B cell (primary cell): ENCODE results near the gene SEMA3G. TPM values are rescaled to one million over a fixed set of nuclear protein-coding genes. Genes with fewer than 3 reads are reported as not detected.

Experiments used
- ATAC-seq: fragments of 200-7000 bp; cut with Tn5 transposase; one replicate; pipeline ENCODE4 v1.10.0; 2021; ENCODE audit warnings: low read depth, mild to moderate bottlenecking, moderate number of reproducible peaks, moderate library complexity
- CTCF ChIA-PET: fragments of 350-600 bp; sonication (Branson Sonifier 250); formaldehyde crosslinking; loops from one replicate; lab custom pipeline; 2021; ENCODE audit warnings: antibody characterized with exemption, inconsistent platforms; lab: Charles Lee
- POLR2A ChIA-PET: fragments of 350-600 bp; sonication (Branson Sonifier 250); formaldehyde crosslinking; loops from one replicate; lab custom pipeline; 2021; ENCODE audit warnings: antibody characterized with exemption; lab: Charles Lee
- DNase-seq: peaks from one replicate; pipeline ENCODE4 v3.0.0; 2013
- H2AFZ ChIP-seq: 2 replicates; pipeline ENCODE4 v1.6.1; 2012; ENCODE audit warnings: mild to moderate bottlenecking, low read depth, low read length; ENCODE audit not compliant: insufficient read depth, poor library complexity, severe bottlenecking
- H3K27ac ChIP-seq, 2 donors: 1 replicate in 1 of 2; 2 replicates in 1 of 2; pipeline ENCODE4 v1.5.1; 2012 to 2013; ENCODE audit warnings: low read length in 2 of 2, mild to moderate bottlenecking in 2 of 2, moderate library complexity in 1 of 2
- H3K27me3 ChIP-seq, 4 experiments: fragments of 200-600 bp in 1 of 4; sonication (generic) in 1 of 4; replicated peaks in 1 of 4; 1 replicate in 2 of 4; 2 replicates in 2 of 4; pipeline versions ENCODE4 v1.6.1 to v1.7.0; 2013 to 2016; ENCODE audit warnings: low read length in 3 of 4, mild to moderate bottlenecking in 2 of 4, mixed read lengths in 1 of 4, moderate library complexity in 1 of 4; ENCODE audit not compliant: insufficient read depth in 4 of 4, control insufficient read depth in 3 of 4; ENCODE audit errors: control extremely low read depth in 1 of 4
- H3K36me3 ChIP-seq, 2 experiments: replicated peaks in 1 of 2; 1 replicate in 1 of 2; 2 replicates in 1 of 2; pipeline versions ENCODE4 v1.6.1 to v1.7.1; 2013; ENCODE audit warnings: low read length in 1 of 2; ENCODE audit not compliant: insufficient read depth in 2 of 2, control insufficient read depth in 1 of 2; ENCODE audit errors: control extremely low read depth in 1 of 2, extremely low read depth in 1 of 2
- H3K4me1 ChIP-seq, 2 donors: fragments of 200-600 bp in 1 of 2; sonication (generic) in 1 of 2; 1 replicate in 1 of 2; 2 replicates in 1 of 2; pipeline versions ENCODE4 v1.5.1 to v1.6.1; 2013 to 2017; ENCODE audit warnings: low read length in 2 of 2; ENCODE audit not compliant: control insufficient read depth in 2 of 2, insufficient read depth in 2 of 2
- H3K4me2 ChIP-seq: replicated peaks from 2 replicates; pipeline ENCODE3; 2012; ENCODE audit warnings: mild to moderate bottlenecking, low read depth, low read length; ENCODE audit not compliant: poor library complexity, severe bottlenecking
- H3K4me3 ChIP-seq, 5 experiments: fragments of 200-600 bp in 1 of 5; sonication (generic) in 1 of 5; 1 replicate in 3 of 5; 2 replicates in 2 of 5; pipeline versions ENCODE4 v1.5.1 to v1.7.0; 2011 to 2016; ENCODE audit warnings: low read length in 4 of 5, mild to moderate bottlenecking in 4 of 5, low read depth in 2 of 5, control low read depth in 1 of 5, moderate library complexity in 1 of 5; ENCODE audit not compliant: insufficient read depth in 1 of 5; ENCODE audit errors: control extremely low read depth in 1 of 5, extremely low read depth in 1 of 5
- H3K79me2 ChIP-seq: fragments of 200-600 bp; sonication (generic); one replicate; pipeline ENCODE4 v1.6.0; 2016; ENCODE audit warnings: low read length; ENCODE audit not compliant: control insufficient read depth, insufficient read depth
- H3K9ac ChIP-seq: fragments of 200-600 bp; sonication (generic); 2 replicates; pipeline ENCODE4 v1.6.1; 2017; ENCODE audit warnings: mild to moderate bottlenecking, low read length, moderate library complexity
- H3K9me3 ChIP-seq, 3 donors: one replicate each; pipeline versions ENCODE4 v1.6.1 to v1.7.1; 2013; ENCODE audit warnings: low read length in 2 of 3; ENCODE audit not compliant: control insufficient read depth in 2 of 3, insufficient read depth in 1 of 3; ENCODE audit errors: control extremely low read depth in 1 of 3
- H4K20me1 ChIP-seq: 2 replicates; pipeline ENCODE4 v1.6.0; 2012; ENCODE audit warnings: mild to moderate bottlenecking, low read length; ENCODE audit not compliant: insufficient read depth, control insufficient read depth, poor library complexity, severe bottlenecking
- H3K27ac Mint-ChIP-seq: one replicate; pipeline ENCODE4 v1.8.0; 2021; ENCODE audit warnings: mixed read lengths
- H3K27me3 Mint-ChIP-seq: one replicate; pipeline ENCODE4 v1.8.0; 2021; ENCODE audit warnings: mixed read lengths
- H3K4me1 Mint-ChIP-seq: one replicate; pipeline ENCODE4 v1.8.0; 2021; ENCODE audit warnings: mixed read lengths
- H3K4me3 Mint-ChIP-seq: one replicate; pipeline ENCODE4 v1.8.0; 2021; ENCODE audit warnings: mixed read lengths
- H3K9me3 Mint-ChIP-seq: one replicate; pipeline ENCODE4 v1.8.0; 2022; ENCODE audit warnings: mixed read lengths; ENCODE audit not compliant: insufficient read depth
- CTCF ChIP-seq: fragments of 200-600 bp; IDR thresholded peaks from one replicate; pipeline ENCODE4 v1.8.0; 2022; ENCODE audit warnings: antibody characterized with exemption, mild to moderate bottlenecking
- EZH2 ChIP-seq: IDR thresholded peaks from 2 replicates; pipeline ENCODE4 v1.6.1; 2012; ENCODE audit warnings: borderline replicate concordance, low read depth, mild to moderate bottlenecking, moderate library complexity, low read length; ENCODE audit not compliant: insufficient read depth, poor library complexity, severe bottlenecking
- WGBS: methylation state at CpG from one replicate; pipeline ENCODE4 v1.1.5; 2013; ENCODE audit warnings: missing lambda C conversion rate; ENCODE audit not compliant: insufficient coverage; 5-methylcytosine and 5-hydroxymethylcytosine counted together
- intact Hi-C: fragments of 100-400 bp; cut with micrococcal nuclease; formaldehyde crosslinking; loops from one replicate; pipeline ENCODE4 v1.10.0; 2022
- polyA plus RNA-seq: library from polyadenylated mRNA; depleted of rRNA; stranded (reverse); fragments of >200 nt; gene quantifications from 2 replicates; pipeline ENCODE4 v1.2.3, GENCODE V29; 2012
- total RNA-seq, 2 donors: library from RNA; stranded (reverse); fragments of 120-200 nt in 1 of 2; gene quantifications; 1 replicate in 1 of 2; 2 replicates in 1 of 2; pipeline versions ENCODE4 v1.2.3 to v1.2.4, GENCODE V29; 2013 to 2022

Gene SEMA3G
- total and polyA plus RNA-seq, 2 donors (not counting 1 experiment from before 2014, with no cell fraction given), result 0.10 to 0.42 TPM

DNA sequence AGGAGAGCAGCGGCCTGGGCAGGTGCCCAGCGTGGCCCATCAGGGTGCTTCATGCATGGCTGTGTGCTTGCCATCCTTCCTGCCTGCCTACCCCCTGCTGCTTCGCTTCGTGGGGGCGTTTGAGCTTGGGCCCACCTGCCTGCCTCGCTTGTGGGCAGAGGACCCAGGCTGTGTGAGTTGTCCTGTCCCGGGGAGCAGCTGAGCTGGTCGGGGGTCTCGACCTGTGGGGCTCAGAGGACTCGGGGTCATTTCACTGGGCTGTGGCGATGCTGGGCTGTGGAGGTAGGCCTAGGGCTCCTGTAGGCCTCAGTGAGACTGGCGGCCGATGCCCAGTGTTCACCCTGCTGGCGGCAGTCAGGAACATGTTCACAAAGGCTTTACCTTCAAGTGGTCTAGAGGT is 38.2 kb upstream of the SEMA3G start:
- ATAC-seq, result no peak
- Mint-ChIP-seq H3K27ac (no peak overlapping the region), H3K4me3 (no peak overlapping the region), H3K9me3 (no peaks in the 10 kb centered on the region), H3K4me1 (no peaks in the 10 kb centered on the region), H3K27me3 (no peaks in the 10 kb centered on the region)
- H3K4me3 ChIP-seq, result no peak overlapping the region
- no peaks in the 10 kb centered on the region for H3K9me3 ChIP-seq
- H3K36me3 ChIP-seq, result peaks cover 2 to 68% of the 10 kb centered on the region in 2 experiments
- H3K9ac ChIP-seq, result no peak overlapping the region
- 91% methylated on average over 14 of the region's 14 CpGs for WGBS
- intact Hi-C loops, result no loop called here
- no peak overlapping the region for H2AFZ ChIP-seq
- no peak overlapping the region for H3K4me2 ChIP-seq
- no peak overlapping the region for H3K27ac ChIP-seq
- no peak for DNase-seq
- H3K27me3 ChIP-seq, result no peaks in the 10 kb centered on the region
- H4K20me1 ChIP-seq, result no peaks in the 10 kb centered on the region
- no peak for TF ChIP-seq EZH2
- H3K4me1 ChIP-seq, result no peaks in the 10 kb centered on the region
- POLR2A ChIA-PET, result no interaction called here
- H3K79me2 ChIP-seq, result no peaks in the 10 kb centered on the region
- CTCF ChIA-PET, result no interaction called here

DNA sequence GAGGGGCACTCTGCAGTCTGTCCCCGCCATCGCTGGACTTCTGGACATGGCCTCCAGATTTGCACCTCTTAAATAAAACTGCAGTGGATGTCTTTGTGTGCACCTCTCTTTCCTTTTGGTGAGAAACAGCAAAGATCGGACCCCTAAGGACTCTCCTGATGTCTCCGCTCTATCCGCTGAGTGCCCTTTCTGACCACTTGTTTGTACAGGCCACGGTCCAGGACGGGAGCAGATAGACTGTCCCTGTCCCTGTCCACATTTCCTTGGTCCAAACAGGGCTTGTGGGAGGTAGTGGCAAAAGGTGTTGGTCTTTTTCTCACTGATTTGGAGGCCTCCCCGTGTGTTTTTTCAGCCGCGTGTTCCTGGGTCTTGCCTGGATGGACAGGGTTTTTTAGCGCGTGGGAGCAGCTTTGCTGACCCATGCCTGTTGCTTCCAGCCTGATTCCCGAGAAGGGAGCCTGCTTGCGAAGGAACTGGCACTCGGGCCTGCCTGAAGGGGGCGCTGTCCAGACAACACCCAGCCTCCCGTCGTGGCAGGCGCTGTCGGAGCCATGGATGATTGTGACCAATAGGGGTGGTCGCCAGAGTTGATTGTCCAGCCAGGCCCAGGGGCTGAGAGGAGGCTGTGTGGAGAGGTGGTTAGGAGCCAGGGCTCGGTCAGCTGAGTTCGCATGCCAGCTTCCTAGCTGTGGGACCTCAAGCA is 37.1 kb upstream of the SEMA3G start:
- Histone ChIP-seq H3K79me2 (no peaks in the 10 kb centered on the region), H2AFZ (no peak overlapping the region), H3K9me3 (no peaks in the 10 kb centered on the region), H3K4me3 (no peak overlapping the region), H3K4me2 (no peak overlapping the region), H3K9ac (no peak overlapping the region), H3K27ac (no peak overlapping the region), H3K4me1 (no peaks in the 10 kb centered on the region), H3K27me3 (no peaks in the 10 kb centered on the region), H3K36me3 (peaks cover 2 to 71% of the 10 kb centered on the region in 2 experiments), H4K20me1 (no peaks in the 10 kb centered on the region)
- 95% methylated on average over 20 of the region's 23 CpGs for WGBS
- TF ChIP-seq CTCF, result peak; percentile 37
- no peak for TF ChIP-seq EZH2
- H3K27ac Mint-ChIP-seq, result no peak overlapping the region
- ChIA-PET POLR2A (no interaction called here), CTCF (interaction anchor here (0.6 kb wide), 1 partner anchor 195 kb away, joined by 3 read pairs; no protein-coding TSS in a partner anchor)
- DNase-seq, result no peak
- H3K9me3 Mint-ChIP-seq, result no peaks in the 10 kb centered on the region
- no peaks in the 10 kb centered on the region for H3K27me3 Mint-ChIP-seq
- intact Hi-C loops, result no loop called here
- H3K4me1 Mint-ChIP-seq, result no peaks in the 10 kb centered on the region
- H3K4me3 Mint-ChIP-seq, result no peak overlapping the region
- ATAC-seq, result no peak
